Neural cell (in vitro differentiated cells): Measurements from ENCODE around the gene PRDM2. TPM values are rescaled to one million over a fixed set of nuclear protein-coding genes. Genes with fewer than 3 reads are reported as not detected.
A peak's percentile ranks its signal among the peaks of the same experiment; 100 is the strongest.

ENCODE experiments used
- H2AFZ ChIP-seq: fragments of 200-600, 300-800 bp; sonication (generic), shearing (Covaris generic); 2 replicates; pipeline ENCODE4 v1.6.0; 2014; ENCODE audit warnings: low read depth, mild to moderate bottlenecking, antibody characterized with exemption, low read length, moderate library complexity
- H3F3A ChIP-seq: fragments of 200-600 bp; shearing (Covaris generic); 2 replicates; pipeline ENCODE4 v1.6.1; 2016; ENCODE audit warnings: mild to moderate bottlenecking, moderate library complexity, mixed read lengths, antibody characterized with exemption, low read length; ENCODE audit not compliant: insufficient read depth, poor library complexity, severe bottlenecking
- H3K27ac ChIP-seq: fragments of 200-600, 300-800 bp; sonication (generic), shearing (Covaris generic); 2 replicates; pipeline ENCODE4 v1.5.1; 2014; ENCODE audit warnings: mild to moderate bottlenecking, low read length, moderate library complexity
- H3K27me3 ChIP-seq: fragments of 300-800, 200-600 bp; sonication (generic), shearing (Covaris generic); 2 replicates; pipeline ENCODE4 v1.6.0; 2014; ENCODE audit warnings: mild to moderate bottlenecking, low read depth, low read length, moderate library complexity; ENCODE audit not compliant: insufficient read depth
- H3K36me3 ChIP-seq: fragments of 300-800, 200-600 bp; sonication (generic), shearing (Covaris generic); 2 replicates; pipeline ENCODE4 v1.5.1; 2014; ENCODE audit warnings: mild to moderate bottlenecking, antibody characterized with exemption, low read length, moderate library complexity; ENCODE audit not compliant: insufficient read depth
- H3K4me2 ChIP-seq: fragments of 300-800, 200-600 bp; sonication (generic), shearing (Covaris generic); 2 replicates; pipeline ENCODE4 v1.6.0; 2014; ENCODE audit warnings: mild to moderate bottlenecking, low read length
- H3K4me3 ChIP-seq: fragments of 300-800, 200-600 bp; sonication (generic), shearing (Covaris generic); 2 replicates; pipeline ENCODE4 v1.5.1; 2014; ENCODE audit warnings: mild to moderate bottlenecking, low read length, moderate library complexity
- H3K79me2 ChIP-seq: fragments of 200-600 bp; shearing (Covaris generic); replicated peaks from 2 replicates; pipeline ENCODE4 v1.6.0; 2014; ENCODE audit warnings: mild to moderate bottlenecking, low read length, moderate library complexity; ENCODE audit not compliant: insufficient read depth
- H3K9ac ChIP-seq: fragments of 300-800, 200-600 bp; sonication (generic), shearing (Covaris generic); 2 replicates; pipeline ENCODE4 v1.6.1; 2016; ENCODE audit warnings: mild to moderate bottlenecking, low read length, mixed read lengths
- H3K9me2 ChIP-seq: fragments of 200-600 bp; shearing (Covaris generic); 2 replicates; pipeline ENCODE4 v1.6.1; 2016; ENCODE audit warnings: mild to moderate bottlenecking, low read length, mixed read lengths; ENCODE audit not compliant: insufficient read depth
- H3K9me3 ChIP-seq: fragments of 200-600, 300-800 bp; sonication (generic), shearing (Covaris generic); 2 replicates; pipeline ENCODE4 v1.6.1; 2016; ENCODE audit warnings: mild to moderate bottlenecking, mixed run types, low read length, moderate library complexity, mixed read lengths
- H4K20me1 ChIP-seq: fragments of 200-600 bp; shearing (Covaris generic); 2 replicates; pipeline ENCODE4 v1.6.1; 2016; ENCODE audit warnings: mild to moderate bottlenecking, mixed run types; ENCODE audit not compliant: insufficient read depth
- CTCF ChIP-seq: fragments of 450-650 bp; IDR thresholded peaks from 2 replicates; pipeline ENCODE4 v1.5.1; 2014; ENCODE audit warnings: antibody characterized with exemption, mild to moderate bottlenecking, moderate library complexity; ENCODE audit not compliant: poor library complexity, severe bottlenecking
- EP300 ChIP-seq: fragments of 450-650 bp; conservative IDR thresholded peaks from 2 replicates; pipeline ENCODE4 v1.6.1; 2014; ENCODE audit warnings: antibody characterized with exemption, mild to moderate bottlenecking, moderate library complexity; ENCODE audit not compliant: poor library complexity, severe bottlenecking
- EZH2 ChIP-seq: fragments of 200-600, 300-800 bp; shearing (Covaris generic), sonication (generic); IDR thresholded peaks from 2 replicates; pipeline ENCODE4 v1.6.1; 2014; ENCODE audit warnings: antibody characterized with exemption, low read length, borderline replicate concordance, mild to moderate bottlenecking; ENCODE audit not compliant: insufficient read depth, poor library complexity, severe bottlenecking
- MXI1 ChIP-seq: fragments of 450-650 bp; conservative IDR thresholded peaks from 2 replicates; pipeline ENCODE4 v1.6.1; 2014; ENCODE audit warnings: antibody characterized with exemption, mild to moderate bottlenecking; ENCODE audit not compliant: poor library complexity, severe bottlenecking
- POLR2AphosphoS5 ChIP-seq: IDR thresholded peaks from 2 replicates; pipeline ENCODE4 v1.6.1; 2012
- RAD21 ChIP-seq: fragments of 450-650 bp; conservative IDR thresholded peaks from 2 replicates; pipeline ENCODE4 v1.6.1; 2014; ENCODE audit warnings: antibody characterized with exemption, mild to moderate bottlenecking, moderate library complexity
- SMC3 ChIP-seq: fragments of 450-650 bp; conservative IDR thresholded peaks from 2 replicates; pipeline ENCODE4 v1.6.1; 2014; ENCODE audit warnings: antibody characterized with exemption, mild to moderate bottlenecking, moderate library complexity; ENCODE audit not compliant: poor library complexity
- TAF1 ChIP-seq: IDR thresholded peaks from 2 replicates; pipeline ENCODE4 v1.6.1; 2012; ENCODE audit warnings: low read depth
- polyA plus RNA-seq: library from polyadenylated mRNA; depleted of rRNA; stranded (reverse); fragments of >200 nt; gene quantifications from 2 replicates; pipeline ENCODE4 v1.2.3, GENCODE V29; 2014

The PRDM2 gene
- polyA plus RNA-seq, 1 donor from 2014 or later, result 10.7 TPM

DNA sequence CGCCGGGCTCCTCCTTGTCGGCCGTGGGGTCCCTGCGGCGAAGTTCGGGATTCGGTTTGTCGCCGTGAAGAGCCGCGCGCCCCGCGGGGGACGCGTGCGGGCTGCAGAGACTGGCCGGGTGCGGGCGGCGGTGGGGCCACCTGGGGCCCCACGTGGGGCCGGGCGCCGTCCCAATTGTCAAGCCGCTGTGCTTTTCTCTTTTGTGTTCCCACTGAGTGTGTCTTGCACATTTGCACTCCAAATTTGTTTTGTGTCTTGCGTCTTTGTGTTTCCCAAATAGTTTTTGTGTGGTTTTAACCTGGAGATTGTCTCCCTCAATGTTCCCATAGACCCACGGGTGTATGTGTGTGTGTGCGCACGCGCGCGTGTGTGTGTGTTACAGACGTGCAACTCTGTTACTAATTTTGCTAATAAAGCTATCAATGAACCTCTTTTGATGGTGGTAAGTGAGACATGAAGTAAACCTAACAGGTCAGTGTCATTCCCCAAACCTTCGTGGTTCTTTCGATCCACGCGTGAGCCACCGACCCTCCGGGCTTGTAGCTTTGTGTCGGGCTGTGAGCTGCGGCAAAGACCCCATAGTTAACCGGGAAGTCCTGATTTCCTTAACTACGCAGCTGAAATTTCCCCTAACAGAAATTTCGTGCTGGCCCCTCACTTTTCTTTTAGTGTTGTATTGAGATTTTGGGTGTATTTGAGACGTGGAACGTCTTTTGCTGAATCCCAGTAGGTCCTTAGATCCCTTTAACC lies 708 bp downstream of the PRDM2 start:
- peak overlapping the region; percentile 72 for H3K9ac ChIP-seq
- H3K9me3 ChIP-seq, result no peaks in the 10 kb centered on the region
- H3K4me3 ChIP-seq, result peak overlapping the region; percentile 66
- no peaks in the 10 kb centered on the region for H4K20me1 ChIP-seq
- no peaks in the 10 kb centered on the region for H3K9me2 ChIP-seq
- no peak overlapping the region for H3K27ac ChIP-seq
- H3K79me2 ChIP-seq, result peaks cover 24% of the 10 kb centered on the region
- no peaks in the 10 kb centered on the region for H3K36me3 ChIP-seq
- no peaks in the 10 kb centered on the region for H3K27me3 ChIP-seq
- H3K4me2 ChIP-seq, result peak overlapping the region; percentile 57
- peak; percentile 53 for TF ChIP-seq MXI1
- no peak for TF ChIP-seq RAD21
- no peak overlapping the region for H2AFZ ChIP-seq
- peaks cover 2% of the 10 kb centered on the region for H3F3A ChIP-seq

DNA sequence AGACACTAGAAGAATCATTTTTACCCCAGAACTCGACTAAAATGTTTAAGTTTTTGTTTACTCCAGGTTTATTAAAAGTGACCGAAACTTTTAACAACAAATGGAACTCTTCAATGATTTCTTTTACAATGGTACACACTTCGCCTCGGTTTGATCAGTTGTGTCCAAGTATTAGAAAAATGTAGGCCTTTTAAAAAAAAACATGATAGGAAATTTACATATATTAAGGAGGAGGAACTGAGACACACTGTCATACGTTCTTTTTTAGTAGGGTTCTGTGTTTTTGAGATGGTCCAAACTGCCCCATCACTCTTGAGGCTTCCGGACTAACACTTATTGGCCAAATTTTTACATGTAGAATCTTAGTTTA lies 1.3 kb downstream of the PRDM2 start:
- Histone ChIP-seq H3K27ac (no peak overlapping the region), H3K9me3 (no peaks in the 10 kb centered on the region), H3K9ac (no peak overlapping the region), H3F3A (peaks cover 2% of the 10 kb centered on the region), H3K36me3 (no peaks in the 10 kb centered on the region), H3K4me3 (peak overlapping the region; percentile 66), H4K20me1 (no peaks in the 10 kb centered on the region), H3K9me2 (no peaks in the 10 kb centered on the region), H3K4me2 (peak overlapping the region; percentile 57), H2AFZ (no peak overlapping the region), H3K27me3 (no peaks in the 10 kb centered on the region), H3K79me2 (peaks cover 24% of the 10 kb centered on the region)
- TF ChIP-seq EZH2 (no peak), CTCF (no peak), RAD21 (no peak), EP300 (no peak), MXI1 (no peak), POLR2AphosphoS5 (no peak)

DNA sequence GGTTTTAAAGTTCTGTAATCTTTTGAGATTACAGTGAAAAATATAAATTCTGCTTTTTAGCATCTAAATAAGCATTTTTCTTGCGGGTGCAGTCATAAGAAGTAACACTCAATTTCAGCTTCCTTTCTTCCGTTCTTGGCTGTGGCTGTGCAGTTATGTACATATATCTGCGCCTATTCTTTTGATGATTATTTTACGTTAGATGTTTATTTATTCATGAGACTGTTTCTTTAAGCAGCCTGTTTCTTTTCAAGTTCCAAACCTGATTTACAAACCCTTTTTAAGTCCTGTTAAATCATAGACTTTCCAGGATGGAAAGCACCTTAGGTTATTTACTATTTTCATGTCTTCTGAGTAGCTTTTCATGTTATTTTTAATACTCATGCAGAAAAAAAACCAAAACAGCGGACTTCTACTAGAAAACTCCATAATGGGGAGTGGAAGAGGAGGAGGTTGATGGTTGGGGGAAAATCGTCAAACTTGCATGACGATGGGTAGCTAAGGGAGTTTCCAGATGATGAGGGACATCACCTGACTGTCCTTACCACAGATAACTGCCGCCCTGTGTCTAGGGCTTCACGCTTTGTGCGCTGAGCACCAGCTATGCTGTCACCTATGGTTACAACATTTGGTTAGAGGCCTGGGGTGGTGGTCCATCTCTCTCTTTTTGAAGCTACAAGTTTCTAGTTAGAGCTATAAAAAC lies 2.6 kb downstream of the PRDM2 start:
- no peak overlapping the region for H2AFZ ChIP-seq
- no peaks in the 10 kb centered on the region for H4K20me1 ChIP-seq
- TF ChIP-seq SMC3, result no peak
- TF ChIP-seq CTCF, result no peak
- TF ChIP-seq TAF1, result no peak
- TF ChIP-seq RAD21, result no peak
- H3F3A ChIP-seq, result peaks cover 2% of the 10 kb centered on the region
- no peak overlapping the region for H3K27ac ChIP-seq
- H3K9me2 ChIP-seq, result no peaks in the 10 kb centered on the region
- no peaks in the 10 kb centered on the region for H3K27me3 ChIP-seq
- no peaks in the 10 kb centered on the region for H3K9me3 ChIP-seq
- H3K79me2 ChIP-seq, result peaks cover 26% of the 10 kb centered on the region
- no peak overlapping the region for H3K4me3 ChIP-seq
- H3K4me2 ChIP-seq, result no peak overlapping the region
- no peaks in the 10 kb centered on the region for H3K36me3 ChIP-seq
- H3K9ac ChIP-seq, result no peak overlapping the region
